ENCODE results near the gene FAM107B. TPM values are rescaled to one million over a fixed set of nuclear protein-coding genes. Genes with fewer than 3 reads are reported as not detected.

FAM107B gene
- total and polyA plus RNA-seq, 11 donors = 1.9 to 27.6 (median 4.9) TPM

- H3K36me3 ChIP-seq = no peaks in the 10 kb centered on the region
- no peak for ATAC-seq
- H3K4me1 ChIP-seq = peaks cover 0 to 41% (median 18%) of the 10 kb centered on the region in 12 donors
- H3K27ac ChIP-seq = peak overlapping the region in 1 of 12 donors; percentile 87
- H3K27me3 ChIP-seq = no peaks in the 10 kb centered on the region
- intact Hi-C loops (cut with DNase I) = loop anchor here in 2 of 10 donors (10.0 kb wide), 2 partner anchors 85 to 105 kb away; no protein-coding TSS in a partner anchor
- WGBS, 4 donors = 88 to 93% (median 90%) methylated on average over 4 of the region's 4 CpGs
- no peak overlapping the region for H3K4me3 ChIP-seq
- DNase-seq = no peak
- TF ChIP-seq POLR2A (IDR thresholded peaks at IDR 0.05) = no peak
- TF ChIP-seq, protein P1, sequence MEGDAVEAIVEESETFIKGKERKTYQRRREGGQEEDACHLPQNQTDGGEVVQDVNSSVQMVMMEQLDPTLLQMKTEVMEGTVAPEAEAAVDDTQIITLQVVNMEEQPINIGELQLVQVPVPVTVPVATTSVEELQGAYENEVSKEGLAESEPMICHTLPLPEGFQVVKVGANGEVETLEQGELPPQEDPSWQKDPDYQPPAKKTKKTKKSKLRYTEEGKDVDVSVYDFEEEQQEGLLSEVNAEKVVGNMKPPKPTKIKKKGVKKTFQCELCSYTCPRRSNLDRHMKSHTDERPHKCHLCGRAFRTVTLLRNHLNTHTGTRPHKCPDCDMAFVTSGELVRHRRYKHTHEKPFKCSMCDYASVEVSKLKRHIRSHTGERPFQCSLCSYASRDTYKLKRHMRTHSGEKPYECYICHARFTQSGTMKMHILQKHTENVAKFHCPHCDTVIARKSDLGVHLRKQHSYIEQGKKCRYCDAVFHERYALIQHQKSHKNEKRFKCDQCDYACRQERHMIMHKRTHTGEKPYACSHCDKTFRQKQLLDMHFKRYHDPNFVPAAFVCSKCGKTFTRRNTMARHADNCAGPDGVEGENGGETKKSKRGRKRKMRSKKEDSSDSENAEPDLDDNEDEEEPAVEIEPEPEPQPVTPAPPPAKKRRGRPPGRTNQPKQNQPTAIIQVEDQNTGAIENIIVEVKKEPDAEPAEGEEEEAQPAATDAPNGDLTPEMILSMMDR (IDR thresholded peaks at IDR 0.05) = no peak
- H3K9me3 ChIP-seq = no peaks in the 10 kb centered on the region
Observed at GRCh38 chr10:14649739-14650138, 125.0 kb downstream of the FAM107B start.

DNA sequence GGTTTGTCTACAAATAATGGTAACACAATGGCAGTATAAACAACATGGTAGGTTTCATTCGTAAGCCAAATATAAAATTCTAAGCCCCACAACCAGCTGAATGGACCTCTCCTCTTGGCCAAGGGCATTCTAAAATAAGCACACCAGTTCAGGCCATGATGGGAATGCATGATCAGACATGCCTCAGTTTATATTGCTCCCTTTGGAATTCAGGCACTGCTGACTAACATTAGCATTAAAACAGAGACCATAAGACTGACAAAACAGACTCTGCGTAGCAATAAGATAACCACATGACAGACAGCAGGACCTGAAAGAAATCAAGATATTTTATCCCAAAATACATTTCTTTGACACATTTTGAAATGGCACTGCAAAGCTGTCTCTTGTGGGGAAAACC lies 125.8 kb downstream of the FAM107B start:
- peaks cover 0 to 37% (median 17%) of the 10 kb centered on the region in 12 donors for H3K4me1 ChIP-seq
- no peak overlapping the region for H3K4me3 ChIP-seq
- no peaks in the 10 kb centered on the region for H3K27me3 ChIP-seq
- DNase-seq (no peak), ATAC-seq (no peak)
- H3K9me3 ChIP-seq = no peaks in the 10 kb centered on the region
- H3K27ac ChIP-seq = peak overlapping the region in 10 of 12 donors; percentile 47 to 95 (median 80)
- no peak for TF ChIP-seq POLR2A (IDR thresholded peaks at IDR 0.05)
- TF ChIP-seq, protein P1 (IDR thresholded peaks at IDR 0.05) = no peak
- WGBS, 4 donors = 64 to 85% (median 79%) methylated on average over 2 of the region's 2 CpGs
- H3K36me3 ChIP-seq = no peaks in the 10 kb centered on the region
- intact Hi-C loops (cut with DNase I) = loop anchor here in 1 of 10 donors (10.0 kb wide), 1 partner anchor 86 kb away; no protein-coding TSS in a partner anchor

GRCh38 chr10:14648005-14648765 lies 126.5 kb downstream of the FAM107B start:
- DNase-seq = peak; percentile 69 to 85 (median 80)
- ATAC-seq = peak; percentile 91 to 99 (median 98)
- Histone ChIP-seq H3K27me3 (no peaks in the 10 kb centered on the region), H3K36me3 (no peaks in the 10 kb centered on the region), H3K9me3 (no peaks in the 10 kb centered on the region), H3K27ac (peak overlapping the region; percentile 33 to 95 (median 76)), H3K4me1 (peaks cover 0 to 29% (median 16%) of the 10 kb centered on the region in 12 donors), H3K4me3 (peak overlapping the region in 5 of 12 donors; percentile 19 to 33 (median 30))
- WGBS, 4 donors = 19 to 25% (median 23%) methylated on average over 14 to 15 of the region's 15 CpGs
- intact Hi-C loops (cut with DNase I) = loop anchor here in 1 of 10 donors (10.0 kb wide), 1 partner anchor 87 kb away; no protein-coding TSS in a partner anchor
- no peak for TF ChIP-seq POLR2A (IDR thresholded peaks at IDR 0.05)
- TF ChIP-seq, protein P1 (IDR thresholded peaks at IDR 0.05) = no peak

GRCh38 chr10:14645239-14645960 lies 129.3 kb downstream of the FAM107B start:
- Histone ChIP-seq H3K4me1 (peaks cover 0 to 25% (median 16%) of the 10 kb centered on the region in 12 donors), H3K27me3 (no peaks in the 10 kb centered on the region), H3K4me3 (no peak overlapping the region), H3K36me3 (no peaks in the 10 kb centered on the region), H3K27ac (no peak overlapping the region), H3K9me3 (peaks cover 0 to 7% (median 0%) of the 10 kb centered on the region in 12 donors)
- intact Hi-C loops (cut with DNase I) = loop anchor here in 1 of 10 donors (10.0 kb wide), 1 partner anchor 89 kb away; no protein-coding TSS in a partner anchor
- TF ChIP-seq POLR2A (IDR thresholded peaks at IDR 0.05) = no peak
- TF ChIP-seq, protein P1 (IDR thresholded peaks at IDR 0.05) = no peak
- 69 to 83% (median 75%) methylated on average over 6 of the region's 6 CpGs for WGBS, 4 donors
- DNase-seq (no peak), ATAC-seq (no peak)

Measured in heart left ventricle (tissue), 16 donors.